GM13977 (cell line): ENCODE measurements around the gene TEK.

Experiments
- DNase-seq: peaks from one replicate; pipeline ENCODE4 v3.0.0; 2012; ENCODE audit warnings: low spot score
- CTCF ChIP-seq: IDR thresholded peaks from 2 replicates; pipeline ENCODE4 v1.5.1; 2012; ENCODE audit warnings: mild to moderate bottlenecking, control low read depth; ENCODE audit not compliant: insufficient read depth; ENCODE audit errors: extremely low read depth, missing control alignments
- in situ Hi-C: fragments of 300-500 bp; cut with MboI; formaldehyde crosslinking; loops from one replicate; pipeline ENCODE4 v1.12.0; 2022; ENCODE audit warnings: low sequenced_read_pairs, low pct_unique_long_range_greater_than_20kb, mixed read lengths, inconsistent platforms; ENCODE audit not compliant: unreplicated experiment

Gene TEK

GRCh38 chr9:27183131-27183530 is 74.1 kb downstream of the TEK start:
- TF ChIP-seq CTCF, result no peak
- no peak for DNase-seq
- in situ Hi-C loops, result no loop called here

GRCh38 chr9:27183701-27184100 is 74.7 kb downstream of the TEK start:
- in situ Hi-C loops, result no loop called here
- no peak for DNase-seq
- no peak for TF ChIP-seq CTCF

- in situ Hi-C loops, result no loop called here
- no peak for TF ChIP-seq CTCF
- DNase-seq, result no peak
Measured at GRCh38 chr9:27184556-27185351, 75.7 kb downstream of the TEK start.

- TF ChIP-seq CTCF, result no peak
- in situ Hi-C loops, result no loop called here
- no peak for DNase-seq
Measured at GRCh38 chr9:27188426-27188825, 79.4 kb downstream of the TEK start.

GRCh38 chr9:27189426-27189825 is 80.4 kb downstream of the TEK start:
- DNase-seq, result no peak
- in situ Hi-C loops, result no loop called here
- no peak for TF ChIP-seq CTCF

- in situ Hi-C loops, result no loop called here
- no peak for TF ChIP-seq CTCF
- no peak for DNase-seq
Measured at GRCh38 chr9:27192291-27192960, 83.4 kb downstream of the TEK start.
